Measurements from ENCODE around the gene LCP2. TPM values are rescaled to one million over a fixed set of nuclear protein-coding genes. Genes with fewer than 3 reads are reported as not detected.

Gene LCP2
- total RNA-seq, 1 experiment from 2014 or later = not detected

DNA sequence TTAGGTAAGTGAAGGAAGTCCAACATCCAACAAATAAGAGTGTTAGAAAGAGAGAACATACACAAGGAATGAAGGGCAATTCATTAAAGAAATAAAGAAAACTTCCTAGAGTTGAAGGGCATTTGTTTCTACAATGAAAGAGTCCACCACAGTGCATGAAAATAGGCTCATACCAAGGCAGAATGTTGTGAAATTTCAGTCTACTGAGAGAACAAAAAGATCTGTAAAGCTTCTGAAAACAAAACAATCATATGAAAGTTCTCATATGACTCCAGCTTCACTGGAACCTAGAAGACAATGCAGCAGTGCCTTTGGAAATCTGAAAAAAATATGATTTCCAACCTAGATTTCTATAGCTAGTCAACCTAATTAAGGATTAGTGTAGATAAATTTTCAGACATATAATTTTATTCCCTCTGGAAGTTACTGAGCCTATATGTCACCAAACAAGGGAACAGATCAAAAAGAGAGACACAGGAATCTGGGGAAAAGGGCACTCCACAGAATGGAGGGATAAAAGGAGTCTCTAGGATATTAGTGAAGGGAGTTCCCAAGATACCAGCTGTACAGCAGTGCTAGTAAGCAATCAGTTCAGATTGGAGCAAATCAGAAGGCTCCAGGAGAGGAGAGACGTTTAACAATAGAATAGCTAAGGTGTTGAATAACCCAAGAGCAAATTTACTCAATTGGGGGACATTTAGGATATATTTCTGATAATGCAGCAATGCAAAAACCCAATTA lies 59.0 kb downstream of the LCP2 start:
- no peak for DNase-seq
- Histone ChIP-seq H3K4me3 (no peak overlapping the region), H3K27me3 (ENCODE audit: insufficient read depth, low read depth) (no peaks in the 10 kb centered on the region), H3K9me3 (ENCODE audit: insufficient read depth, low read depth) (no peaks in the 10 kb centered on the region), H3K4me1 (replicated peaks; ENCODE audit: insufficient read depth) (no peaks in the 10 kb centered on the region), H3K9me2 (ENCODE audit: insufficient read depth) (no peaks in the 10 kb centered on the region), H3K36me3 (ENCODE audit: low read depth) (no peaks in the 10 kb centered on the region), H3K27ac (no peak overlapping the region), H3F3A (ENCODE audit: insufficient read depth, low read depth) (no peaks in the 10 kb centered on the region), H4K20me1 (ENCODE audit: insufficient read depth) (no peaks in the 10 kb centered on the region), H2AFZ (no peak overlapping the region), H3K79me2 (ENCODE audit: low read depth) (no peaks in the 10 kb centered on the region), H3K4me2 (no peak overlapping the region)
- ChIA-PET POLR2A (ENCODE audit: unreplicated experiment) (no interaction called here), CTCF (no interaction called here)
- no peak for TF ChIP-seq EZH2 (IDR thresholded peaks at IDR 0.05; ENCODE audit: low read depth)
- no peak for TF ChIP-seq CTCF (conservative IDR thresholded peaks at IDR 0.05)
- intact Hi-C loops (cut with micrococcal nuclease; ENCODE audit: unreplicated experiment) = no loop called here
- no TSS peak for BruUV-seq (replicated peaks)

GRCh38 chr5:170235876-170236864 lies 61.4 kb downstream of the LCP2 start:
- no peaks in the 10 kb centered on the region for H3K9me2 ChIP-seq (ENCODE audit: insufficient read depth)
- CTCF ChIA-PET = no interaction called here
- no peaks in the 10 kb centered on the region for H3K27me3 ChIP-seq (ENCODE audit: insufficient read depth, low read depth)
- no peak overlapping the region for H3K4me2 ChIP-seq
- no peaks in the 10 kb centered on the region for H3K4me1 ChIP-seq (replicated peaks; ENCODE audit: insufficient read depth)
- intact Hi-C loops (cut with micrococcal nuclease; ENCODE audit: unreplicated experiment) = no loop called here
- H2AFZ ChIP-seq = no peak overlapping the region
- no peaks in the 10 kb centered on the region for H3F3A ChIP-seq (ENCODE audit: insufficient read depth, low read depth)
- BruUV-seq (replicated peaks) = no TSS peak
- H3K27ac ChIP-seq = no peak overlapping the region
- no peaks in the 10 kb centered on the region for H3K9me3 ChIP-seq (ENCODE audit: insufficient read depth, low read depth)
- no peak for DNase-seq
- H3K79me2 ChIP-seq (ENCODE audit: low read depth) = no peaks in the 10 kb centered on the region
- H3K4me3 ChIP-seq = no peak overlapping the region
- POLR2A ChIA-PET (ENCODE audit: unreplicated experiment) = no interaction called here
- TF ChIP-seq CTCF (conservative IDR thresholded peaks at IDR 0.05) = no peak
- no peak for TF ChIP-seq EZH2 (IDR thresholded peaks at IDR 0.05; ENCODE audit: low read depth)
- H4K20me1 ChIP-seq (ENCODE audit: insufficient read depth) = no peaks in the 10 kb centered on the region
- H3K36me3 ChIP-seq (ENCODE audit: low read depth) = no peaks in the 10 kb centered on the region

DNA sequence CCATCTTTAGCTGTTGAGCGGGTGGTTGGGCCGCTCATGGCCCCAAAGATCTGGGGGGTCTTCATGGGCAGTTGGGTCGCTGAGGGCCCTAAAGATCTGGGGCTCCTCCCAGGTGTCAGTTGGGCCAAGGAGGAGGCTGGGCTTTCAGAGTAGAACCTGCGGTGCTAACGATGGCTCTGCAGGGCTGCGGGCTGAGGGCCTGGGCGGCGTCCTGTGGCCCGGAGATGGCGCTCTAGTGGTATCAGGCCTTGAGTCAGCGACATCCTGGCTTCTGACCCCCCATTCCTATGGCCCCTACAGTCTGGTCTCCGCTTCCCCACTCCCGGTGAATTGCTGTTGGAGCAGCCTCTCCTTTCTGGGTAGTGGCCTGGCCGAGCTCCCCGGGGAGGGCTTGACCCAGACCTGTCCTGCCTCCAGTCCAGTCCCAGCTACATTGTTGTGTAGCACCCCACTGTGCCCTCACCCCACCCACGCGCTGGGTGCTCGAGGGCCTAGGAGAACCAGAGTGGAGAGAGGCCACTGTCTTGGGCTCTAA lies 64.2 kb downstream of the LCP2 start:
- H3K27me3 ChIP-seq (ENCODE audit: insufficient read depth, low read depth) = no peaks in the 10 kb centered on the region
- no peaks in the 10 kb centered on the region for H3K9me2 ChIP-seq (ENCODE audit: insufficient read depth)
- no peak overlapping the region for H3K4me2 ChIP-seq
- TF ChIP-seq EZH2 (IDR thresholded peaks at IDR 0.05; ENCODE audit: low read depth) (no peak), CTCF (conservative IDR thresholded peaks at IDR 0.05) (no peak)
- H4K20me1 ChIP-seq (ENCODE audit: insufficient read depth) = no peaks in the 10 kb centered on the region
- ChIA-PET CTCF (no interaction called here), POLR2A (ENCODE audit: unreplicated experiment) (no interaction called here)
- no peak overlapping the region for H2AFZ ChIP-seq
- BruUV-seq (replicated peaks) = no TSS peak
- H3K79me2 ChIP-seq (ENCODE audit: low read depth) = no peaks in the 10 kb centered on the region
- H3K27ac ChIP-seq = no peak overlapping the region
- H3F3A ChIP-seq (ENCODE audit: insufficient read depth, low read depth) = no peaks in the 10 kb centered on the region
- no peaks in the 10 kb centered on the region for H3K4me1 ChIP-seq (replicated peaks; ENCODE audit: insufficient read depth)
- DNase-seq = no peak
- H3K9me3 ChIP-seq (ENCODE audit: insufficient read depth, low read depth) = no peaks in the 10 kb centered on the region
- H3K4me3 ChIP-seq = no peak overlapping the region
- H3K36me3 ChIP-seq (ENCODE audit: low read depth) = no peaks in the 10 kb centered on the region
- intact Hi-C loops (cut with micrococcal nuclease; ENCODE audit: unreplicated experiment) = no loop called here
